Adrenal gland (tissue), 12 donors: ENCODE measurements around the gene TSLP. TPM values are rescaled to one million over a fixed set of nuclear protein-coding genes. Genes with fewer than 3 reads are reported as not detected.
A peak's percentile ranks its signal among the peaks of the same experiment; 100 is the strongest.

ENCODE experiments used
- DNase-seq, 7 donors: peaks; one replicate each; pipeline ENCODE4 v3.0.0-alpha.2; 2019 to 2020
- H3K27ac ChIP-seq, 5 donors: fragments of 200-600 bp; sonication (generic) in 4 of 5; 1 replicate in 3 of 5; 2 replicates in 2 of 5; pipeline versions ENCODE4 v1.5.1 to v1.8.0; 2016 to 2020; ENCODE audit warnings: mild to moderate bottlenecking in 1 of 5
- H3K27me3 ChIP-seq: fragments of 200-600 bp; 2 replicates; pipeline ENCODE4 v1.8.0; 2021
- H3K36me3 ChIP-seq, 2 donors: fragments of 200-600 bp; replicated peaks in 1 of 2; 1 replicate in 1 of 2; 2 replicates in 1 of 2; pipeline versions ENCODE4 v1.5.1 to v1.8.0; 2018 to 2022
- H3K4me1 ChIP-seq, 2 donors: fragments of 200-600 bp; replicated peaks in 1 of 2; 1 replicate in 1 of 2; 2 replicates in 1 of 2; pipeline versions ENCODE4 v1.5.1 to v1.8.0; 2018 to 2021
- H3K4me3 ChIP-seq, 4 donors: fragments of 200-600 bp; sonication (generic) in 3 of 4; one replicate each; pipeline ENCODE4 v1.5.1; 2016 to 2018
- H3K9me3 ChIP-seq, 3 donors: fragments of 200-600 bp; sonication (generic) in 1 of 3; replicated peaks in 1 of 3; 1 replicate in 2 of 3; 2 replicates in 1 of 3; pipeline versions ENCODE4 v1.5.1 to v1.8.0; 2016 to 2021
- CTCF ChIP-seq, 6 experiments: fragments of 450-650 bp in 4 of 6; fragments of 200-600 bp in 2 of 6; sonication (generic) in 1 of 6; IDR thresholded peaks; 1 replicate in 5 of 6; 2 replicates in 1 of 6; pipeline versions ENCODE4 v1.5.1 to v1.8.0; 2016 to 2021; ENCODE audit warnings: antibody characterized with exemption in 6 of 6, mild to moderate bottlenecking in 2 of 6, moderate library complexity in 1 of 6
- POLR2A ChIP-seq, 2 donors: fragments of 450-650 bp; IDR thresholded peaks; one replicate each; pipeline ENCODE4 v1.6.1; 2017; ENCODE audit warnings: antibody characterized with exemption in 2 of 2, mild to moderate bottlenecking in 2 of 2, moderate library complexity in 1 of 2
- WGBS, 4 donors: extraction: QIAGEN DNeasy Blood & Tissue Kit in 2 of 4; methylation state at CpG; one replicate each; pipeline versions ENCODE4 v1.1.5 to v1.1.7; 2013 to 2017; 5-methylcytosine and 5-hydroxymethylcytosine counted together
- intact Hi-C, 2 donors: fragments of 100-400 bp; cut with DNase I; formaldehyde crosslinking; loops; one replicate each; pipeline versions ENCODE4 v1.14.1 to v1.15.0; 2022 to 2023
- polyA plus RNA-seq, 3 donors: library from polyadenylated mRNA; stranded (reverse); fragments of 200-250 nt in 2 of 3; fragments of 350-450 nt in 1 of 3; fragmentation: Illumina TruSeq in 1 of 3; extraction: RNeasy Lipid Tissue Mini Kit (QIAGEN cat#74804) in 1 of 3; gene quantifications; one replicate each; pipeline ENCODE4 v1.2.3, GENCODE V29; 2013 to 2014
- total RNA-seq, 9 donors: library from RNA; depleted of rRNA in 4 of 9; stranded (reverse); fragments of >200 nt in 4 of 9; fragments of 120-200 nt in 1 of 9; fragmentation: NEBNext Ultra II Directional in 1 of 9; extraction: Animal tissue kit (Norgen Biotek cat#: 25700) in 1 of 9; gene quantifications; one replicate each; pipeline versions ENCODE4 v1.1.0 to v1.2.4, GENCODE V29; 2013 to 2023
- donor health status: healthy with polysubstance abuse.
- donor health status: Bipolar disorder and iron deficiency.
- donor health status: DM: yes; HTN: yes; CAD: no.
- donor health status: DM: no; HTN: no; CAD: no.
- donor health status: DM: no; HTN: no; CAD: no.
- donor health status: DM: yes; HTN: yes; CAD: no.

The TSLP gene
- total and polyA plus RNA-seq, 12 donors: 0.06 to 1.7 (median 0.87) TPM; not detected in 1

- Histone ChIP-seq H3K27ac (no peak overlapping the region), H3K9me3 (no peaks in the 10 kb centered on the region), H3K36me3 (no peaks in the 10 kb centered on the region), H3K4me3 (no peak overlapping the region), H3K27me3 (no peaks in the 10 kb centered on the region), H3K4me1 (no peaks in the 10 kb centered on the region)
- intact Hi-C loops: no loop called here
- DNase-seq: no peak
- TF ChIP-seq CTCF (IDR thresholded peaks at IDR 0.05) (no peak), POLR2A (IDR thresholded peaks at IDR 0.05) (no peak)
These were observed 13.4 kb upstream of the TSLP start for GRCh38 chr5:111058064-111058463.

GRCh38 chr5:111060169-111060568 is 11.3 kb upstream of the TSLP start:
- 83 to 93% (median 86%) methylated on average over 2 of the region's 2 CpGs for WGBS, 4 donors
- H3K27ac ChIP-seq: no peak overlapping the region
- no peak for DNase-seq
- no peaks in the 10 kb centered on the region for H3K36me3 ChIP-seq
- H3K4me1 ChIP-seq: no peaks in the 10 kb centered on the region
- H3K27me3 ChIP-seq: no peaks in the 10 kb centered on the region
- TF ChIP-seq POLR2A (IDR thresholded peaks at IDR 0.05) (no peak), CTCF (IDR thresholded peaks at IDR 0.05) (no peak)
- H3K9me3 ChIP-seq: no peaks in the 10 kb centered on the region
- H3K4me3 ChIP-seq: no peak overlapping the region
- intact Hi-C loops: no loop called here

GRCh38 chr5:111061618-111062017 is 9.9 kb upstream of the TSLP start:
- TF ChIP-seq CTCF (IDR thresholded peaks at IDR 0.05) (no peak), POLR2A (IDR thresholded peaks at IDR 0.05) (no peak)
- Histone ChIP-seq H3K4me3 (no peak overlapping the region), H3K27ac (no peak overlapping the region), H3K4me1 (no peaks in the 10 kb centered on the region), H3K36me3 (no peaks in the 10 kb centered on the region), H3K27me3 (peaks cover 2% of the 10 kb centered on the region), H3K9me3 (no peaks in the 10 kb centered on the region)
- intact Hi-C loops: no loop called here
- DNase-seq: no peak

- intact Hi-C loops: no loop called here
- DNase-seq: no peak
- H3K36me3 ChIP-seq: no peaks in the 10 kb centered on the region
- 22 to 32% (median 26%) methylated on average over 3 of the region's 3 CpGs for WGBS, 4 donors
- no peak overlapping the region for H3K27ac ChIP-seq
- peaks cover 10% of the 10 kb centered on the region for H3K27me3 ChIP-seq
- H3K4me1 ChIP-seq: no peaks in the 10 kb centered on the region
- H3K4me3 ChIP-seq: no peak overlapping the region
- no peaks in the 10 kb centered on the region for H3K9me3 ChIP-seq
- TF ChIP-seq POLR2A (IDR thresholded peaks at IDR 0.05) (no peak), CTCF (IDR thresholded peaks at IDR 0.05) (peak in 3 of 6 experiments; percentile 11 to 26 (median 24))
These were observed 7.7 kb upstream of the TSLP start for GRCh38 chr5:111063709-111064322.
